GM18507 (cell line): ENCODE results near the gene LSR.
"Not testable (repeated sequence)": the region's sequence is repeated elsewhere in the genome, so short reads cannot be mapped to it uniquely, and the experiment has no call there.

Experiments
- DNase-seq: peaks from one replicate; pipeline ENCODE4 v3.0.0; 2011; ENCODE audit warnings: low read depth; ENCODE audit not compliant: insufficient read length; ENCODE audit errors: extremely low spot score
- FAIRE-seq: peaks from 2 replicates; lab custom pipeline; 2011; peaks lifted over from hg19 to GRCh38; lab: Jason Lieb, UNC

LSR gene

DNA sequence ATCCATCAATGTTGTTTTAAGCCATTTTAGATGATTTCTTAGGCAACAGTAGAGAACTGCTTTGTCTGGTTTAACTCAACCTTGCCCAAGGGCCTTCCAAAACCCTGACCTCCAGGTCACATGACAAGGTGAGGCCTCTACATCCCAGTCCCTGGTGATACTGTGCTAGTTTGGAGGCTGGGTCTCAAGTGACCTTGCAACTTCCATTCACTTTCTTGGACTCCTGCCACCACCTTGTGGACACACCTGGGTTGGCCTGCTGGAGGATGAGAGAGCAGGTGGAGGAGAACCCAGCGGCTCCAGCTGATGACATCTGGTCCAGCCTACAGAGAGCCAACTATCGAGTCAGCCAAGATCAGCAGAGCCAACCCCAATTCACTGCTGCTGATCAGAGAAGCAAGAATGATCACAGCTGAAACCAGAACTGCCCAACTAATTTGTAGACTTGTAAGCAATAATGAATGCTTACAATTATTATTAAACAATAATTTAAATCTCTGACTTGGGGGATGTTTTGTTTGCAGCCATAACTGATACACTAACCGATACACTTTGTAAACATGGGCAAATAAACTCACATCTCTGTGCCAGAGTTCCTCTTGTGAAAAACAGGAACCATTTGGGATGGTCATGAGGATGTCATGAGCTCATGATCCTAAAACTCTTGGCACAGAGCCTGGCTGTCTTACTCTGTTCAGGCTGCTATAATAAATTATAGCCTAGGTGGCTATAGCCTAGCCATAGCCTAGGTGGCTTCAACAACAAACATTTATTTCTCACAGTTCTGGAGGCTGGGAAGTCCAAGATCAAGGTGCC is 31.8 kb upstream of the LSR start:
- DNase-seq (no peak), FAIRE-seq (peak; percentile 64)

DNA sequence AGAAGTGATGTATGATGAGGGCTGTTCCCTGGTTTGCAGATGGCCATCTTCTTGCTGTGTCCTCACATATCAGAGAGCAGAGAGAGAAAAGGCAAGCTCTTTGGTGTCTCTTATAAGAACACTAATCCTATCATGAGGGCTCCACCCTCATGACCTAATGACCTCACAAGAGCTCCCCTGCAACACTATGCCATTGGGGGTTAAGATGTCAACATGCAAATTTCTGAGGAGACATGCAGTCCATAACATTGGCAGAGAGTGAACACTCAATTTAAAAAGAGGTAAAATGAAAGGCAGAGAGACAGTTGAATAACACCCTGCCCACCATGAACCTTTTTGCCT is 31.2 kb upstream of the LSR start:
- DNase-seq = no peak
- FAIRE-seq = no peak

DNA sequence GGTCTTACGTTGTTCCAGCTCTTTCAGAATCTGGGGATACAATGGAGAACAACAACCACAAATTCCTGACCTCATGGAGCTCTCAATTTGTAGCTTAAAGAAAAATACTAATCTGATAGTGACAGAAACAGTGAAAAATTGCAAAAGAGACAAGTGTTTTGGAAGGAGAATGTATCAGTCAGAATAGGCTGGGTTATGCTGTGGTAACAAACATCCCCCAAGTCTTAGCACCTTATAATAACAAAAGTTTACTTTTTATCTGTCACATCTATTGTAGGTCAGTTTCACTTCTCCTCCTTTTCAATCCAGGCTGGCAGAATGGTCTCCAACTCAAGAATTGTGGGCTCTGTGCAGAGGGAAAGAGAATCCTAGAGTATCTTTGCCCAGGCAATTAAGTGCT is 29.8 kb upstream of the LSR start:
- FAIRE-seq (no peak), DNase-seq (no peak)

DNA sequence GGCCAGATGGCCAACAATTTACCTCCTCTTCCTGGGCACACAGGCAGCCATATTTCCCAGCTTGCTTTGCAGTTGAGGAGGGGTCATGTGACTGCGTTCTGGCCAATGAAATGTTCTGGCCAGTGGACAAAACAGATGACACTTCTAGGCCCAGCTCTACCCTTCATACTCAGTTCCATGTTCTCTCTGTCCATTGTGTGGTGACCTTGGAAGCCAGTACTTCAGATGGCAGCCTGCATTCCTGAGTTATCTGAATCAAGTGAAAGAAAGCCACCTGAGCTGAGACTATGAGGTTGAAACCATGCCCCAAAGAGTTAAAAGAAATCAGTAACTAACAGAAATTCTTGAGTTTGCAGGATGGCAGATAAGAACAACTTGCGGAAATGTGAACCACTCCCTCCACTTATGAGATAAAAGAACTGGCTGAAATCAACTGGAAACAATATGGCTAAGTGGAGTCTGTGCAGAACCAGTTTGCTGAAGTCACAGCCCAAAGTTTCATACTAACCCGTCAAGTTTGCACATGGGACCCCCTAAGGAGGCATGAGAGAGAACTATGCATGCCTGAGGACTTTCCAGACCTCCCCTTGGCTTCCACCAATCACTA is 28.4 kb upstream of the LSR start:
- FAIRE-seq (no peak), DNase-seq (no peak)

DNA sequence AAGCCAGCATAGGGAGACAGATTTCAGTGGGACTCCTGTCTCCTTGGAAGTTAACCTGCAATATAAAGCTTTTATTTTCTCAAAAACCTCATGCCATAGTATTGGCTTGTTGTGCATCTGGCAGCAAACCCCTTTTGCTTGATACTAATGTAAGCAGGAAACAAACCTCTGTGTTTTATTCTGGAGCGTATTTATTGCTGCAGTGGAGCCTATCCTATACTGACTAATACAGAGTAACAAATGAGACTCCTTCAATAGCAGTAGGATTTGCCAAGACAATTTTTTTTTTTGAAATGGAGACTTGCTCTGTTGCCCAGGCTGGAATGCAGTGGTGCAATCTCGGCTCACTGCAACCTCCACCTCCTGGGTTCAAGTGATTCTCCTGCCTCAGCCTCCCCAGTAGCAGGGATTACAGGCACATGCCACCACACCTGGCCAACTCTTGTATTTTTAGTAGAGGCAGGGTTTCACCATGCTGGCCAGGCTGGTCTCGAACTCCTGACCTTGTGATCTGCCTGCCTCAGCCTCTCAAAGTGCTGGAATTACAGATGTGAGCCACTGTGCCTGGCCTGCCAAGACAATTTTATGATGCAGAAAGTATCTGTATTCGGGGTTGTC is 27.7 kb upstream of the LSR start:
- not testable (repeated sequence) for DNase-seq, FAIRE-seq

DNA sequence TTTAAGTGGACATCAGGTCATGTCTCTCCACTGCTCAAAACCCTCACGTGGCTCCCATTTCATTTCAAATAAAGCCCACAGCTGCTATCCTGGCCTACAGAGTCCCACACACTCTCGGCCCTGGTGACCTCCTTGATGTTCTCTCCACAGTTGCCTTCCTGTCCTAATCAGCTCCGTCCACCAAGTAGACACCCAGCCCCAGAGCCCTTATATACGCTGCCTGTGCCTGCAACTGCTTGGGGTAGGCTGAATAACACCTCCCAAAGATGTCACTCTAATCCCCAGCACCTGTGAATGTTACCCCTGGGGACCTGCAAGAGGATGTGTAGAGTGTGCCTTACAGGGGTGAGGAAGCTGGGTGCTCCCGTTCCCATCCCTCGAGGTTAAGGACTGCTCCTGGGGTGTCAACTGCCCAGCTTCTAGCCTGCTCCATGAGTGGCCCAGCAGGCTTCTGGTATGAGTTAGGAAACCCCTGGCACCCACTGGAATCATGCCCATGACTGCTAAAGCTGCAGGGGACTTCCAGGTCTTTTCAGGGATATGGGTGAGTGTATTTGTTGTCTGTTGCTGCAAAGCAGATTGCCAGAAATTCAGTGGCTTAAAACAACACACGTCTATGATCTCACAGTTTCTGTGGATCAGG is 26.3 kb upstream of the LSR start:
- DNase-seq (no peak), FAIRE-seq (no peak)

DNA sequence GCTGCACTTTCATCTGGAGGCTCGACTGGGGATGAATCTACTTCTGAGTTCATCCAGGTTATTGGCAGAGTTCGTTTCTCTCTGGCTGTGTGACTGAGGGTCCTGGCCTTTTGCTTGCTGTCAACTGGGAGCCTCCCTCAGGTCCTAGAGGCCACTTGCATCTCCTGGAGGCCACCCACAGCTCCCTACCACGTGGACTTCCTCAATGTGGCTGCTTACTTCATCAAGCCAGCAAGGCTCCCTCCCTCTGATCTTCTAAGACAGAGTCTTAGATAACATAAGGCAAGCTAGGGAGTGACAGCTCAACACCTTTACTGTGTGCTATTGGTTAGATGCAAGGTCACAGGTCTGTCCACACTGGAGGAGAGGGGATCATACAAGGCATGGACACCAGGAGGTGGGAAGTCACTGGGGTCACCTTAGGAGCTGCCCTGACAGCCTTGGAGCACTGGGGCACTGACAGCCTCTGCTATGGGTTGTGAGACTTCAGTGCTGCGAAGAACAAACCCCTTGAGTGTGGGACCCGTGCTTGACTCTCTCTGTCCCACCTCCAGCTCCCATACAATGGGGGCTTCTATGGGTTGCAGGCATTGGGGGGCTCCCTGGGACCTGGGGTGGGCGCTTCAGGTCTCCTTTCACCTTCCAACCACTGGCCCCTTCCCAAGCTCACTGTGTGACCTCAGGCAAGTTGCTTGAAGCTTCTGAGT is 25.6 kb upstream of the LSR start:
- no peak for FAIRE-seq
- DNase-seq = no peak

DNA sequence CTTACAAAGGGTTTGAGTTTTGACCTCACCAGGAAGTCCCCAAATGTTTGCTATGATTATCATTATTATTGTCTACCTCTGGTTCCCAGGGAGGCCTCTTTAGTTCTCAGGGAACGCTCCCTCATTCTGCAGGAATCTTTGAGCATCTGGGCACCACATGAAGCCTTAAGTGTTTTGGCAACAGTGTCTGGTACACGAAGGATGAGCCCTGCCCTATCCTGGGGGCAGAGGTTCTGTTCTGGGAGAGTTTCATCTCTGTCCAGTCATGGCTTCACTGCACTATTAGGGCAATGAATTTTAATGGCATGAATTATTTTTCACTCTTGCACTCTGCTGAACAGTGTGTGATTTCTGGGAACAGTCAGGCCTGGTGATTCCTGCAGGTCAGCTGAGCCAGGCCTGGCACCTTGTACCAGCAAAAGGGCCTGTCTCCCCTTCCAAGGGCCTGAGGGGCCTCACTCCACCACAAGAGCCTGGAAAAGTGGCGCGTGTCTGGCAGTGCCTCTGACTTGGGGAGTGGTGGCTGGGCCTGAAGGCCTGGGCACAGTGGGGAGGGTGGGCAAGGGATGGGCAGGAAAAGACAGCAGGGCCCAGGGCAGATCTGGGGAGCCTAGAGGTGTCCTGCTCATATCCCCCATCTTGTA is 24.8 kb upstream of the LSR start:
- DNase-seq (no peak), FAIRE-seq (no peak)

DNA sequence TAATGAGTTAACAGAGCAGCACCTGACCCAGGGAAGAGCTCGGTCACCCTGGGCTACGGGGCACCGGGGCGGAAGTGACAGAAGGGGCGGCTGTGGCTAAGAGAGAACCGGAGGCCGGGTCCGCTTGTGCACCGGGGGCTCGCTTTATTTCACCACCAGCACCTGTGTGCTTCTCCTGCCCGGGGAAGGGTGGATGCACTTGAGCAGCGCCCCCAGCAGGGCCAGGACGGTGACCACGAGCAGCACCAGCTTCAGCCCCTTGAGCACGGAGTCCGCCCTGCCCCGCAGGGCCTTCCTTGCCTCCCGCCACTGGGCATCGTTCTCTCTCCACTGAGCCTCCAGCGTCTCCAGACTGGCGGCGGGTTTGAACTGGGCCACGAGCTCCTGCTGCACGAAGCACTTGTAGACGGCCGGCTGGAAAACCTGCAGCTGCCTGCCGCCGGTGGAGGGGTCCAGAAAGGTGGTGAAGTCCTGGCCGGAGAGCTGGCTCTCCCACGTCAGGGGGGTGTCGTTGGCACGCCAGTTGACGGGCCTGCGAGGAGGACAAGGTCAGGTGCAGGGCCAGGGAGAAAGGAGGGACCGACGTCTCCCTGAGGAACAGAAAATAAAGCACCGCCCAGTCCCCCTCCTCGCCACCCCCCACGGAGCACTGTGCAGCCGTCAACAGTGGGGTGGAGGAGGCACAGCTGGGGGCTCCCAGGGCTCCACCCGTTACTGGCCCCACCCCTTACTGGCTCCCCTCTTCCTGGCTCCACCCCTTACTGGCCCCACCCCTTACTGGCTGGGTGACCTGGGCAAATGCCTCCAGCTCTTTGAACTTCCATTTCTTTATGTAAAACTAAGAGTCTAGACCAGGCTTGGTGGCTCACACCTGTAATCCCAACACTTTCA is 23.9 kb upstream of the LSR start:
- no peak for DNase-seq
- FAIRE-seq = no peak

DNA sequence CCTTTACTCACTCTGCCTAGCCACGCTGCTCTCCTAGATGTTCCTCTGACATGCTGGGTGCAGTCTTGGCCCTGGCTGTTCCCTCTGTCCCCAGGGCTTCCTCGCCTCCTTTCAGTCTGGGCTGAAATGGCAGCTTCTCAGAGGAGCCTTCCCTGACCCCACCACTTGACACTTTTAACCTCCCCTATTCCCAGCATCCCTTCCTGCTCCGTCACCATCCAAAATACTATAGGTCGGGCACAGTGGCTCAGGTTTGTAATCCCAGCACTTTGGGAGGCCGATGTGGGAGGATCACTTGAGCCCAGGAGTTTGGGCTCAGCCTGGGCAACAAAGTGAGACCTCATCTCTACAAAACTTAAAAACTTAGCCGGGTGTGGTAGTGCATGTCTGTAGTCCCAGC is 22.9 kb upstream of the LSR start:
- FAIRE-seq (no peak), DNase-seq (no peak)

DNA sequence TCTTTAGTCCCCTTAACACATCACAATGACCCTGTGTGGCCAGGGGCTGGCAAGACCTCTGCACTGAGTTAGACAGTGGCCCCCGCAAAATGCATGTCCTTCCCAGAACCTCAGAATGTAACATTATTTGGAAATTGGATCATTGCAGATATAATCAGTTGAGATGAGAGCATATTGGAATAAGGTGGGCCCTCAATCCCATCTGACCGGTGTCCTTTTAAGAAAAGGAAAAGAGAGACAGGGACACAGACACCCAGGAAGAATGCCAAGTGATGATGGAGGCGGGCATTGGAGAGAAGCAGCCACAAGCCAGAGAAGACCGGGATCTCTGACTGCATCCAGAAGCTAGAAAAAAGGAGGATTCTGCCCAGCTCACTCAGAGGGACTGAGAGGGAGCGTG is 22.1 kb upstream of the LSR start:
- FAIRE-seq (no peak), DNase-seq (no peak)

DNA sequence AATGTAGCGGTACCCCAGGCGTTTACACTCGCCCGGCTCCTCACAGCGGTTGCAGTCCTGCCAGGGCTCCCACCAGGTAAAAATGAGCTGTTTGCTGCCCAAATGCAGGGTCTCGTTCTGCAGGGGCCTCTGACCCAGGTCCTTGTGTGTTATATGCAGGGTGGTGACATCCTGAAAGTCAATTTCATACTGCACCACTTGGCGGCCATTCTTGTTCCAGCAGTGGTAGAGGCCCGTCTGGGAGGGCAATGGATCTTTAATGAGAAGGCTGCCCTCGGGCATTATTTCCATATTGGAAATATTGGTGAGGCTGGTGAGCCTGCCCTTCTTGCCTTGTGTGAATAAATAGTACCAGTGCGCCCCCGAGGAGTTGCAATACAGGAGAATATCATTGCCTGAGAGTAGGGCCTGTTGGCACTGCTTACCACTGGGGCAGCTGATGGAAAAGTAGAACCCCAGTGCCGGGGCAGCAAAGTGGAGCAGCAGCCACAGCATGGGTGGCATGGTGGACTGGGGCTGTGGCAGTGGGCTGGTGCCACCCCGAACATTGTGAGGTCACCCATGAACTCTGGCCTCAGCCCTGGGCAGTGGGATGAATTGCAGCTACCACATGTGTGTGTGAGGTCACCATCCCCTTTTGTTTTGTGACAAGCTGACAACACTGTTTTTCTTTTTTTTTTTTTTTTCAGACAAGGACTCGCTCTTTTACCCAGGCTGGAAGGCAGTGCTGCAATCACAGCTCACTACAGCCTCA is 20.4 kb upstream of the LSR start, which contains the start of gene FAM187B:
TSS of gene FAM187B (minus strand) at position 563 of the 754 bp plus-strand sequence. CDS start at position 504, 59 bp downstream.
- FAIRE-seq (no peak), DNase-seq (no peak)

DNA sequence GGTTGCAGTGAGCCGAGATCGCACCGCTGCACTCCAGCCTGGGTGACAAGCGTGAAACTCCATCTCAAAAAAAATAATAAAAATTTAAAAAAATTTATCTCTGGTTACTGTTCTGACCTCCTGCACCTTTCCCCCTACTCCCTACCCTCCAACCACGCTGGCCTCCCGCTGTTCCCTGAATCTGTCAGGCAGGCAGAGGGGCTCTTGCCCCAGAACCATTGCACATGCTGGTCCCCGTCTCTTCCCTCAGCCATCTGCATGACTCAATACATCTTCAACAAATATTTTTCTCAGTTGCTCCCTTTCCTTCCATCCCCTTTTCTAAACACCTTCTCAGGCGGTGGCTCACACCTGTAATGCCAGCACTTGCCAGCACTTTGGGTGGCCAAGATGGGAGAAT is 19.2 kb upstream of the LSR start:
- FAIRE-seq = no peak
- no peak for DNase-seq

DNA sequence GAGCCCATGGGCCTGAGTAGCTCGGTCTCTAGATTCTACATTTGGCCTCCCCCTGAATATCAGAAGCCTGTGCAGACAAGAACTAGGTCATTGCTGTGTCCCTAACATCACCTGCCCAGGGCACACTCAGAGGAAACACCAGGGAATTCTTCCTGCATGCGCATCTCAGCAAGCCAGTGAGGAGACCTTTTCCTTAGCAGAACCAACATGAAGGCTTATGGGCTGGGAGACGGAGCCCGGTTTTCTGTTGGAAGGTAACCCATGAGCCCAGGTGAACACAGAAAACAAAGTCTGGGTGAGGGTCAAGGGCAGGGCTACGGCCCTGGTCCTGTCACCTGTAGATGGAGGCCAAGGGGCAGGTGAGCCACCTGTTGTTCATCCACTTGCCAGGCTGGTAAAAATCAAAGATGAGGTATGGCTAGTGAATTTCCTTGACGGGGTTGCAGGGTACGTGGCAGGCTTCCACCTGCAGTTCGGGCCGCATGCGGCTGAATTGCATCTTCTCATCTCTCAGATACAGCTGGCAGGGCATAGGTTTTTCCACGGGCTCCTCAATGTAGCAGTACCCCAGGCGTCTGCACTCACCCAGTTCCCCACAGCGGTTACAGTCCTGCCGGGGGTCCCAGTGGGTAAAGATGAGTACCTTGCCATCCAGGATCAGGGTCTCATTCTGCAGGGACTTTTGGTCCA is 16.7 kb upstream of the LSR start:
- DNase-seq = no peak
- no peak for FAIRE-seq

DNA sequence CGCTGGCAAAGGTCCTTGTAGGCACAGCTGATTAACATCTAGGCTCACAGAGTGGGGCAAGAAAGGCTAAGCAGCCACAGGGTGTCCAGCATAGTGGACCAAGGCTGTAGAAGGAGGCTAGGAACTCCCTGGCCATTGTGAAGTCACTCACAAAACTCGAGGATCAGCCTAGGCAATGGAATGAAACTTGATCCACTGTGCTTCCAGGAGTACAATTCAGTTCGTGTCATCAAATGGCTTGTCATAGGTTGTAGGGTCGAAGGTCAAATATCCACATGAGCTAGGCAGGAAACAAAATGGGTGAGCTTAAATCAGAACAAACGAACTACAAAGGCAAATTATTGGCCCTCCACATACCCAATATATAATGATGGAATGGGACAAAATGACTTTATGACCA is 15.9 kb upstream of the LSR start:
- FAIRE-seq (no peak), DNase-seq (no peak)

DNA sequence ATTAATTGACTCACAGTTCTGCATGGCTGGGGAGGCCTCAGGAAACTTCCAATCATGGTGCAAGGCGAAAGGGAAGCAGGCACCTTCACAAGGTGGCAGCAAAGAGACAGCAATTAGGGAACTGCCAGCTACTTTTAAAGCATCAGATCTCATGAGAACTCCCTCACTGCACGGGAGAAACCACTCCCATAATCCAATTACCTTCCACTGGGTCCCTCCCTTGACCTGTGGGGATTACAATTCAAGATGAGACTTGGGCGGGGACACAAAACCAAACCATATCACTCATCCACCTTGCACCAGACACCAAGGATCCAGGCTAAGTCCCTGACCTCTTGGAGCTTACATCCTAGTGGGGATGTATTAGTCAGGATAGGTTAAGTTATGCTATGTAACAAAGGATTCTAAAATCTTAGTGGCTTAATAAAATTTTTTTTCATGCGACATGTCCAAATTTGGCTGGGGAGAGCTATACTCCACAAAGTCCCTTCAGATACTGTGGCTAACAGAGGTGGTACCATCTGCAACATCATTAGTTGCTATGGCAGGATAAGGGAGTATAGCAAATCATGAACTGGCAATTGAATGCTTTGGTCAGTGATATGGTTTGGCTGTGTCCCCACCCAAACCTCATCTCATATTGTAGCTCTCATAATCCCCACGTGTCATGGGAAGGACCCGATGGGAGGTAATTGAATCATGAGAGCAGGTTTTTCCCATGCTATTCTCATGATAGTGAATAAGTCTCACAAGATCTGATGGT is 12.0 kb upstream of the LSR start:
- FAIRE-seq (no peak), DNase-seq (no peak)

DNA sequence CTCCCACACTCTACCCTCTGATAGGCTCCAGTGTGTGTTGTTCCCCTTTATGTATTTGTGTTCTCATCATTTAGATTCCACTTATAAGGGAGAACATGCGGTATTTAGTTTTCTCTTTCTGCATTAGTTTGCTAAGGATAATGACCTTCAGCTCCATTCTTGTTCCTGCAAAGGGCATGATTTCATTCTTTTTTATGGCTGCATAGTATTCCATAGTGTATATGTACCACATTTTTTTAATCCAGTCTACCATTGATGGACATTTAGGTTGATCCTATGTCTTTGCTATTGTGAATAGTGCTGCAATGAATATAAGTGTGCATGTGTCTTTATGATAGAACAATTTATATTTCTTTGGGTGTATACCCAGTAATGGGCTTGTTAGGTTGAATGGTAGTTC is 9.2 kb upstream of the LSR start:
- not testable (repeated sequence) for DNase-seq, FAIRE-seq
